ENCODE measurements around the gene FRMD4A. TPM values are rescaled to one million over a fixed set of nuclear protein-coding genes. Genes with fewer than 3 reads are reported as not detected.

Gene FRMD4A
- total RNA-seq, 1 experiment from 2014 or later = 7.0 TPM

GRCh38 chr10:13681095-13681494, 649.6 kb downstream of the FRMD4A start:
- Mint-ChIP-seq H3K27me3 (ENCODE audit: unreplicated experiment) (no peaks in the 10 kb centered on the region), H3K9me3 (ENCODE audit: low read depth, unreplicated experiment) (no peaks in the 10 kb centered on the region), H3K4me3 (ENCODE audit: low read depth, unreplicated experiment) (no peak overlapping the region), H3K36me3 (ENCODE audit: insufficient read depth, unreplicated experiment) (no peaks in the 10 kb centered on the region), H3K27ac (ENCODE audit: unreplicated experiment) (no peak overlapping the region), H3K4me1 (ENCODE audit: low read depth, unreplicated experiment) (peaks cover 9% of the 10 kb centered on the region)
- no peak for DNase-seq
- CTCF ChIA-PET = interaction anchor here (0.7 kb wide), 1 partner anchor 918 kb away, joined by 3 read pairs; no protein-coding TSS in a partner anchor
- BruUV-seq (replicated peaks) = no TSS peak
- intact Hi-C loops (cut with micrococcal nuclease; ENCODE audit: unreplicated experiment) = no loop called here
- TF ChIP-seq CTCF (IDR thresholded peaks at IDR 0.05; ENCODE audit: unreplicated experiment) = no peak

GRCh38 chr10:13678101-13678843, 652.5 kb downstream of the FRMD4A start:
- H3K27ac Mint-ChIP-seq (ENCODE audit: unreplicated experiment) = no peak overlapping the region
- CTCF ChIA-PET = interaction anchor here (0.5 to 1.2 kb wide), 2 partner anchors 11 to 506 kb away, joined by 3 read pairs; no protein-coding TSS in a partner anchor
- intact Hi-C loops (cut with micrococcal nuclease; ENCODE audit: unreplicated experiment) = no loop called here
- H3K36me3 Mint-ChIP-seq (ENCODE audit: insufficient read depth, unreplicated experiment) = no peaks in the 10 kb centered on the region
- no peak overlapping the region for H3K4me3 Mint-ChIP-seq (ENCODE audit: low read depth, unreplicated experiment)
- BruUV-seq (replicated peaks) = no TSS peak
- no peaks in the 10 kb centered on the region for H3K27me3 Mint-ChIP-seq (ENCODE audit: unreplicated experiment)
- DNase-seq = no peak
- no peak for TF ChIP-seq CTCF (IDR thresholded peaks at IDR 0.05; ENCODE audit: unreplicated experiment)
- peaks cover 9% of the 10 kb centered on the region for H3K4me1 Mint-ChIP-seq (ENCODE audit: low read depth, unreplicated experiment)
- no peaks in the 10 kb centered on the region for H3K9me3 Mint-ChIP-seq (ENCODE audit: low read depth, unreplicated experiment)

- TF ChIP-seq CTCF (IDR thresholded peaks at IDR 0.05; ENCODE audit: unreplicated experiment) = no peak
- intact Hi-C loops (cut with micrococcal nuclease; ENCODE audit: unreplicated experiment) = no loop called here
- no peak overlapping the region for H3K4me3 Mint-ChIP-seq (ENCODE audit: low read depth, unreplicated experiment)
- BruUV-seq (replicated peaks) = no TSS peak
- DNase-seq = no peak
- H3K9me3 Mint-ChIP-seq (ENCODE audit: low read depth, unreplicated experiment) = peaks cover under 1% of the 10 kb centered on the region
- CTCF ChIA-PET = interaction anchor here (0.6 kb wide), 1 partner anchor 69 kb away, joined by 5 read pairs; no protein-coding TSS in a partner anchor
- H3K4me1 Mint-ChIP-seq (ENCODE audit: low read depth, unreplicated experiment) = peaks cover 2% of the 10 kb centered on the region
- peaks cover 2% of the 10 kb centered on the region for H3K36me3 Mint-ChIP-seq (ENCODE audit: insufficient read depth, unreplicated experiment)
- no peak overlapping the region for H3K27ac Mint-ChIP-seq (ENCODE audit: unreplicated experiment)
- H3K27me3 Mint-ChIP-seq (ENCODE audit: unreplicated experiment) = no peaks in the 10 kb centered on the region
Observed at GRCh38 chr10:13674645-13675588, 655.8 kb downstream of the FRMD4A start.

- no TSS peak for BruUV-seq (replicated peaks)
- H3K27me3 Mint-ChIP-seq (ENCODE audit: unreplicated experiment) = no peaks in the 10 kb centered on the region
- intact Hi-C loops (cut with micrococcal nuclease; ENCODE audit: unreplicated experiment) = no loop called here
- peaks cover 4% of the 10 kb centered on the region for H3K9me3 Mint-ChIP-seq (ENCODE audit: low read depth, unreplicated experiment)
- no peak overlapping the region for H3K4me3 Mint-ChIP-seq (ENCODE audit: low read depth, unreplicated experiment)
- peaks cover 6% of the 10 kb centered on the region for H3K36me3 Mint-ChIP-seq (ENCODE audit: insufficient read depth, unreplicated experiment)
- no peak for DNase-seq
- H3K4me1 Mint-ChIP-seq (ENCODE audit: low read depth, unreplicated experiment) = peaks cover 12% of the 10 kb centered on the region
- CTCF ChIA-PET = no interaction called here
- no peak for TF ChIP-seq CTCF (IDR thresholded peaks at IDR 0.05; ENCODE audit: unreplicated experiment)
- no peak overlapping the region for H3K27ac Mint-ChIP-seq (ENCODE audit: unreplicated experiment)
Observed at GRCh38 chr10:13673156-13673555, 657.6 kb downstream of the FRMD4A start.
